Measurements from ENCODE around the gene MLANA.

Gene MLANA

GRCh38 chr9:5890641-5891040 is at the start of gene MLANA:
Gene MLANA, plus strand, starts transcription at chr9:5890889. Its CDS starts 1,586 bp downstream, at chr9:5892475.
- Histone ChIP-seq H3K79me2 (ENCODE audit: control insufficient read depth, insufficient read depth, low read length, unreplicated experiment) (no peaks in the 10 kb centered on the region), H3K4me1 (ENCODE audit: control insufficient read depth, insufficient read depth, low read length, unreplicated experiment) (no peaks in the 10 kb centered on the region), H3K36me3 (ENCODE audit: insufficient read depth, low read length) (no peaks in the 10 kb centered on the region), H2AFZ (ENCODE audit: low read length, unreplicated experiment) (no peak within 1 kb of the TSS), H3K27ac (ENCODE audit: low read depth, low read length) (no peak within 1 kb of the TSS), H3K27me3 (ENCODE audit: insufficient read depth, low read length) (peaks cover 22% of the 10 kb centered on the region; the same call in 1 of the 2 replicates), H3K4me3 (ENCODE audit: low read depth, low read length) (no peak within 1 kb of the TSS)

- Histone ChIP-seq H3K27ac (ENCODE audit: low read depth, low read length) (no peak overlapping the region), H3K36me3 (ENCODE audit: insufficient read depth, low read length) (no peaks in the 10 kb centered on the region), H3K79me2 (ENCODE audit: control insufficient read depth, insufficient read depth, low read length, unreplicated experiment) (no peaks in the 10 kb centered on the region), H3K4me3 (ENCODE audit: low read depth, low read length) (no peak overlapping the region), H2AFZ (ENCODE audit: low read length, unreplicated experiment) (no peak overlapping the region), H3K27me3 (ENCODE audit: insufficient read depth, low read length) (no peaks in the 10 kb centered on the region), H3K4me1 (ENCODE audit: control insufficient read depth, insufficient read depth, low read length, unreplicated experiment) (peaks cover 47% of the 10 kb centered on the region)
These were observed 48.7 kb upstream of the MLANA start for GRCh38 chr9:5841771-5842573.

DNA sequence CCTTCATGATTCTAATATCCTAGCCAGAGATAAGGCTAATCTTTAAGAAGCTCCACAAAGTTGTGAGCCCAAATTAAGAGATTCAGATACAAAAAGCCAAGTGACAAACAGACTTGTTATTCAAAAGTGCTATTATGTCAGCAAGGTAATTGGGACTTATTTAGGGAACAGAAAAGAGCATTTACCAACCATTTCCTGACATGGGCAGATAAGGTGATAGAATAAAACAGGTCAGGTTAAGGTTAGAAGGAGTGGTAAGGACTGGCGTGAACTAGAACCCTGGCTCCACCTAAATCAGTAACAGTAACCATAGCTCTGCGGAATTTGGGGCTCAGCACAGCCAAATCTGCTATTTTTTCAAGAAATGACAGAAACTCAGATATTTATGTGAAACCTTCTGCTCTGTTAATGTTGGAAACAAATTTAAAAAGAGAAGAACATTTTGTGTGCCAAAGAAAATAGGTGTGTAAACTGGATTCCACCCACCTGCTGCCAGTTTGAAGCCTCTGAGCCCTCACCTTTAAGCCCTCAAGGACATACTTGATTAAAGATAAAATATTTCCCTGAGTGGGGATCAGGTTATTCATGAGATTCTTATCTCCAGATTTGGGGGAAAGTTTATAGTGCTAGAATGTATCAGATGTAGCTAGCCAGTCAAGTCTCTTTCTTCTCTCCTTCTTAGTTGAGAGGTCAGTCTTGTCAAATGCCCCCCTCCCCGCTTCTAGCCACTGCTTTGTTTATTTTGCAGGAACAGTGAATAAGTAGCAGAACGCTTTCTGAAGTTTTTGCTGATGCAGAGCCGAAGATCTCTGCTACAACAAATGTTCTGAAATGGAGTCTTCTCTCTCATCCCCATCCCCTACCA is 47.5 kb upstream of the MLANA start:
- H3K4me3 ChIP-seq (ENCODE audit: low read depth, low read length) = no peak overlapping the region
- no peaks in the 10 kb centered on the region for H3K79me2 ChIP-seq (ENCODE audit: control insufficient read depth, insufficient read depth, low read length, unreplicated experiment)
- H3K27ac ChIP-seq (ENCODE audit: low read depth, low read length) = no peak overlapping the region
- H3K4me1 ChIP-seq (ENCODE audit: control insufficient read depth, insufficient read depth, low read length, unreplicated experiment) = peaks cover 47% of the 10 kb centered on the region
- no peaks in the 10 kb centered on the region for H3K36me3 ChIP-seq (ENCODE audit: insufficient read depth, low read length)
- H2AFZ ChIP-seq (ENCODE audit: low read length, unreplicated experiment) = no peak overlapping the region
- no peaks in the 10 kb centered on the region for H3K27me3 ChIP-seq (ENCODE audit: insufficient read depth, low read length)

DNA sequence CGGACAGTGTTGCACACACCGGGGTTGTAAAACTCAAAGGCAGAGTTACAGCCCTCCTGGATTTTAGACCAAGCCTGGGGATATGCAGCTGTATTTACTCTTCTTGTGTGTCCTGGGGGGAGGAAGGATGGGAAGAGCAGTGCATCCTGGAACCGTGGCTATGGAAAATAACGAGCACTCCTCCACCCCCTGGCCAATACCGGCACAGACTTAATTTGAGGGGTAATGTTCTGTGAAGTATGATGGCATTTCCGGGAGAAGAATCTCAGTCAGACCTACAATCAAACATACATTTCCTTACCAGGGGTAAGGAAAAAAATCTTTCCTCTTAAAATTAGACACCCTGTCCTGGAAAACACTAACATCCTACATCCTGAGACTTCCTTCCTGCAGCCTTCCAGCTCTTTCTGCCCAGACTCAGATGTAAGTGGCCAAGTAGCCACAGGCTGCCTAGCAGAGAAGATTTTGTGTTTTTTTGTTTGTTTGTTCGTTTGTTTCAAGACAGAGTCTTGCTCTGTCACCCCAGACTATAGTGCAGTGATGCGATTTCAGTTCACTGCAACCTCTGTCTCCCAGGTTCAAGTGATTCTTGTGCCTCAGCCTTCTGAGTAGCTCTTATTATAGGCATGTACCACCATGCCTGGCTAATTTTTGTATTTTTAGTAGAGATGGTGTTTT is 46.8 kb upstream of the MLANA start:
- peak overlapping the region; percentile 25; the same call in 1 of the 2 replicates for H3K27ac ChIP-seq (ENCODE audit: low read depth, low read length)
- no peak overlapping the region for H2AFZ ChIP-seq (ENCODE audit: low read length, unreplicated experiment)
- H3K4me3 ChIP-seq (ENCODE audit: low read depth, low read length) = no peak overlapping the region
- H3K79me2 ChIP-seq (ENCODE audit: control insufficient read depth, insufficient read depth, low read length, unreplicated experiment) = no peaks in the 10 kb centered on the region
- H3K36me3 ChIP-seq (ENCODE audit: insufficient read depth, low read length) = no peaks in the 10 kb centered on the region
- H3K4me1 ChIP-seq (ENCODE audit: control insufficient read depth, insufficient read depth, low read length, unreplicated experiment) = peaks cover 44% of the 10 kb centered on the region
- H3K27me3 ChIP-seq (ENCODE audit: insufficient read depth, low read length) = no peaks in the 10 kb centered on the region

GRCh38 chr9:5845157-5845531 is 45.5 kb upstream of the MLANA start:
- Histone ChIP-seq H3K4me1 (ENCODE audit: control insufficient read depth, insufficient read depth, low read length, unreplicated experiment) (peaks cover 34% of the 10 kb centered on the region), H3K4me3 (ENCODE audit: low read depth, low read length) (no peak overlapping the region), H3K79me2 (ENCODE audit: control insufficient read depth, insufficient read depth, low read length, unreplicated experiment) (no peaks in the 10 kb centered on the region), H3K27me3 (ENCODE audit: insufficient read depth, low read length) (no peaks in the 10 kb centered on the region), H3K27ac (ENCODE audit: low read depth, low read length) (no peak overlapping the region), H2AFZ (ENCODE audit: low read length, unreplicated experiment) (no peak overlapping the region), H3K36me3 (ENCODE audit: insufficient read depth, low read length) (no peaks in the 10 kb centered on the region)

GRCh38 chr9:5846096-5846495 is 44.6 kb upstream of the MLANA start:
- no peak overlapping the region for H2AFZ ChIP-seq (ENCODE audit: low read length, unreplicated experiment)
- H3K4me1 ChIP-seq (ENCODE audit: control insufficient read depth, insufficient read depth, low read length, unreplicated experiment) = peaks cover 38% of the 10 kb centered on the region
- no peak overlapping the region for H3K4me3 ChIP-seq (ENCODE audit: low read depth, low read length)
- H3K27me3 ChIP-seq (ENCODE audit: insufficient read depth, low read length) = no peaks in the 10 kb centered on the region
- H3K36me3 ChIP-seq (ENCODE audit: insufficient read depth, low read length) = no peaks in the 10 kb centered on the region
- H3K27ac ChIP-seq (ENCODE audit: low read depth, low read length) = no peak overlapping the region
- no peaks in the 10 kb centered on the region for H3K79me2 ChIP-seq (ENCODE audit: control insufficient read depth, insufficient read depth, low read length, unreplicated experiment)

GRCh38 chr9:5846501-5846921 is 44.2 kb upstream of the MLANA start:
- Histone ChIP-seq H2AFZ (ENCODE audit: low read length, unreplicated experiment) (no peak overlapping the region), H3K36me3 (ENCODE audit: insufficient read depth, low read length) (no peaks in the 10 kb centered on the region), H3K27ac (ENCODE audit: low read depth, low read length) (no peak overlapping the region), H3K4me1 (ENCODE audit: control insufficient read depth, insufficient read depth, low read length, unreplicated experiment) (peaks cover 41% of the 10 kb centered on the region), H3K79me2 (ENCODE audit: control insufficient read depth, insufficient read depth, low read length, unreplicated experiment) (no peaks in the 10 kb centered on the region), H3K27me3 (ENCODE audit: insufficient read depth, low read length) (no peaks in the 10 kb centered on the region), H3K4me3 (ENCODE audit: low read depth, low read length) (no peak overlapping the region)

DNA sequence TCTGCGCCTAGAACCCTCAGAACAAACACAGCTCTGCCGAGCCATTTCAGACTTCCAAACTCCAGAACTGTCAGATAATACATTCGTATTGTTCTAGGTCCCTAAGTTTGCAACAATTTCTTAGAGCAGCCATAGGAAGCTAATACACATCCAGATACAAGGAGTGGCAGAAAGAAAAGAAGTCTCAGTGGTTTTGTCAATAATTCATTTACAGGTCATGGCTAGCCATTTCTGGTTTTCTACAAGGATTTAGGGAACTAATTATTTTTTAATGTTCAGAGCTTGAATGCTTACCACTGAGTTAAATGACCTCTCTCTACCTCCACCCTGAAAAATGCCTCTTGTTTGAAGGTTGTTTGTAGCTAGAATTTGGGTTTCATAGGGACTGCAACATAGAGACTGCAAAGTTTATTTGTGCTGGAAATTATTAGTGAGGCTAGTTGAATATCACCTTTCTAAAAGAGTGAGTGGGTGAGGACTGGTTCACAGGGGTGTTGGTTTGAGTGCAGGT is 42.3 kb upstream of the MLANA start:
- Histone ChIP-seq H2AFZ (ENCODE audit: low read length, unreplicated experiment) (no peak overlapping the region), H3K4me1 (ENCODE audit: control insufficient read depth, insufficient read depth, low read length, unreplicated experiment) (peaks cover 36% of the 10 kb centered on the region), H3K4me3 (ENCODE audit: low read depth, low read length) (no peak overlapping the region), H3K36me3 (ENCODE audit: insufficient read depth, low read length) (no peaks in the 10 kb centered on the region), H3K27me3 (ENCODE audit: insufficient read depth, low read length) (peaks cover 5% of the 10 kb centered on the region), H3K27ac (ENCODE audit: low read depth, low read length) (no peak overlapping the region), H3K79me2 (ENCODE audit: control insufficient read depth, insufficient read depth, low read length, unreplicated experiment) (no peaks in the 10 kb centered on the region)

DNA sequence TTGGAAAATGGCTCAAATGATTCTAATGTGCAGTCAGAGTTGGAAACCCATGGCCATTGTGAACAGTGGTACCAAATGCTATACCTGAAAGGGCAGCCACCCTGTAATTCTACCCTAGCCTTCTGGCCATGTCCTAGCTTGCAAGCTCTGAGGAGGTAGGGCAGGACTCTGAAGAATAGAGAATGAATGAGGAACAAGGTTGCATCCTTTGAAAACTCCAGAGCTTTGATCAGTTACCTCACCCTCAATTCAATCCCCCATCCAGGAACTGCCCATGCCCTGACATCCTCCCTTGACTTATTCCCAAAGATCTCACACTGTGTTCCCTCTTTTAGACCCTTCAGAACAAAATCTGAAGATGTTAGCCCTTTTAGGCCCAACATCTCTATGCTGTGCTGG is 40.0 kb upstream of the MLANA start:
- Histone ChIP-seq H2AFZ (ENCODE audit: low read length, unreplicated experiment) (no peak overlapping the region), H3K4me1 (ENCODE audit: control insufficient read depth, insufficient read depth, low read length, unreplicated experiment) (peaks cover 18% of the 10 kb centered on the region), H3K27ac (ENCODE audit: low read depth, low read length) (no peak overlapping the region), H3K79me2 (ENCODE audit: control insufficient read depth, insufficient read depth, low read length, unreplicated experiment) (no peaks in the 10 kb centered on the region), H3K4me3 (ENCODE audit: low read depth, low read length) (no peak overlapping the region), H3K36me3 (ENCODE audit: insufficient read depth, low read length) (no peaks in the 10 kb centered on the region), H3K27me3 (ENCODE audit: insufficient read depth, low read length) (peaks cover 21% of the 10 kb centered on the region)

- no peak overlapping the region for H3K27ac ChIP-seq (ENCODE audit: low read depth, low read length)
- H3K4me1 ChIP-seq (ENCODE audit: control insufficient read depth, insufficient read depth, low read length, unreplicated experiment) = peaks cover 11% of the 10 kb centered on the region
- no peak overlapping the region for H3K4me3 ChIP-seq (ENCODE audit: low read depth, low read length)
- no peak overlapping the region for H2AFZ ChIP-seq (ENCODE audit: low read length, unreplicated experiment)
- no peaks in the 10 kb centered on the region for H3K79me2 ChIP-seq (ENCODE audit: control insufficient read depth, insufficient read depth, low read length, unreplicated experiment)
- peaks cover 28% of the 10 kb centered on the region for H3K27me3 ChIP-seq (ENCODE audit: insufficient read depth, low read length)
- no peaks in the 10 kb centered on the region for H3K36me3 ChIP-seq (ENCODE audit: insufficient read depth, low read length)
These were observed 39.2 kb upstream of the MLANA start for GRCh38 chr9:5851445-5851844.
